GM12878 (cell line): ENCODE measurements around the gene NCAM1. TPM values are rescaled to one million over a fixed set of nuclear protein-coding genes. Genes with fewer than 3 reads are reported as not detected.

Experiments
- ATAC-seq: fragments of 200-7000 bp; cut with Tn5 transposase; 3 replicates; pipeline ENCODE4 v1.9.1; 2020; ENCODE audit warnings: mild to moderate bottlenecking, moderate library complexity
- BruUV-seq: library from RNA; stranded (reverse); fragments of 400-500 nt; replicated peaks from 2 replicates; lab custom pipeline; 2021; lab: Mats Ljungman, UMichigan
- CTCF ChIA-PET: fragments of 300-600 bp; sonication (Branson Sonifier 250); formaldehyde crosslinking; extraction: SDS; loops from one replicate; lab custom pipeline; 2021; ENCODE audit warnings: inconsistent platforms; lab: Yijun Ruan, JAX
- POLR2A ChIA-PET: fragments of 350-600 bp; formaldehyde crosslinking; extraction: SDS; loops from one replicate; lab custom pipeline; 2021; ENCODE audit warnings: inconsistent platforms; lab: Charles Lee
- RAD21 ChIA-PET: fragments of 300-600 bp; sonication (Branson Sonifier 250); formaldehyde crosslinking; loops from one replicate; lab custom pipeline; 2023; ENCODE audit warnings: antibody characterized with exemption; ENCODE audit not compliant: unreplicated experiment; lab: Charles Lee
- SMC1A ChIA-PET: fragments of 300-600 bp; sonication (Branson Sonifier 250); formaldehyde crosslinking; loops from one replicate; lab custom pipeline; 2023; ENCODE audit not compliant: unreplicated experiment, uncharacterized antibody; lab: Charles Lee
- DNase-seq: peaks from one replicate; pipeline ENCODE4 v3.0.0-alpha.2; 2011; ENCODE audit warnings: low read depth, low spot score
- FAIRE-seq: peaks from 3 replicates; lab custom pipeline; 2011; peaks lifted over from hg19 to GRCh38; lab: Jason Lieb, UNC
- H2AFZ ChIP-seq: 2 replicates; pipeline ENCODE4 v1.6.0; 2011; ENCODE audit warnings: low read depth, low read length, control low read depth; ENCODE audit not compliant: control insufficient read depth
- H3K27ac ChIP-seq: 2 replicates; pipeline ENCODE4 v1.5.1; 2011; ENCODE audit warnings: control low read depth; ENCODE audit not compliant: control insufficient read depth, insufficient read depth
- H3K27me3 ChIP-seq, 2 experiments: replicated peaks in 1 of 2; 2 replicates each; pipeline versions ENCODE4 v1.6.0 to v1.6.1; 2011; ENCODE audit warnings: low read length in 1 of 2; ENCODE audit not compliant: control insufficient read depth in 2 of 2, insufficient read depth in 2 of 2
- H3K36me3 ChIP-seq, 2 experiments: 2 replicates each; pipeline ENCODE4 v1.5.1; 2011; ENCODE audit warnings: low read length in 1 of 2; ENCODE audit not compliant: control insufficient read depth in 2 of 2, insufficient read depth in 2 of 2
- H3K4me1 ChIP-seq: 2 replicates; pipeline ENCODE4 v1.6.1; 2011; ENCODE audit warnings: mild to moderate bottlenecking, low read length, moderate library complexity, mixed read lengths; ENCODE audit not compliant: control insufficient read depth, insufficient read depth
- H3K4me2 ChIP-seq: 2 replicates; pipeline ENCODE4 v1.6.0; 2011; ENCODE audit warnings: control low read depth; ENCODE audit not compliant: control insufficient read depth, insufficient read depth
- H3K4me3 ChIP-seq: fragments of 200-600 bp; sonication (generic); 2 replicates; pipeline ENCODE4 v1.5.1; 2016
- H3K79me2 ChIP-seq: 2 replicates; pipeline ENCODE4 v1.6.0; 2011; ENCODE audit warnings: low read length; ENCODE audit not compliant: control insufficient read depth, insufficient read depth
- H3K9ac ChIP-seq: 2 replicates; pipeline ENCODE4 v1.8.0; 2011; ENCODE audit warnings: low read length, control low read depth, mixed read lengths; ENCODE audit not compliant: control insufficient read depth, insufficient read depth
- H3K9me3 ChIP-seq: replicated peaks from 3 replicates; pipeline ENCODE4 v1.5.1; 2011; ENCODE audit warnings: mild to moderate bottlenecking, low read length; ENCODE audit not compliant: control insufficient read depth, insufficient read depth
- H4K20me1 ChIP-seq: 2 replicates; pipeline ENCODE4 v1.6.0; 2011; ENCODE audit not compliant: control insufficient read depth, insufficient read depth
- BCL3 ChIP-seq: IDR thresholded peaks from 2 replicates; pipeline ENCODE4 v1.6.1; 2011; ENCODE audit warnings: borderline replicate concordance, low read depth, mild to moderate bottlenecking, moderate library complexity, low read length; ENCODE audit not compliant: insufficient read depth, poor library complexity, severe bottlenecking
- CBFB ChIP-seq: IDR thresholded peaks from 2 replicates; pipeline ENCODE4 v1.6.1; 2016; ENCODE audit warnings: antibody characterized with exemption, low read depth
- CEBPZ ChIP-seq: fragments of 150-350 bp; IDR thresholded peaks from 2 replicates; pipeline ENCODE4 v1.6.1; 2016; ENCODE audit warnings: low read depth, low read length
- E2F8 ChIP-seq: fragments of 450-650 bp; IDR thresholded peaks from 2 replicates; pipeline ENCODE4 v1.6.1; 2018; ENCODE audit warnings: mild to moderate bottlenecking, low read depth, moderate library complexity; ENCODE audit not compliant: partially characterized antibody
- EP300 ChIP-seq, 2 experiments: fragments of 150-350 bp in 1 of 2; IDR thresholded peaks; 2 replicates each; pipeline ENCODE4 v1.6.1; 2011 to 2012; ENCODE audit warnings: low read depth in 2 of 2, low read length in 2 of 2, borderline replicate concordance in 1 of 2, improper control_type of control experiment in 1 of 2, inconsistent platforms in 1 of 2; ENCODE audit not compliant: control insufficient read depth in 1 of 2
- JUNB ChIP-seq: IDR thresholded peaks from 2 replicates; pipeline ENCODE4 v1.6.1; 2016; ENCODE audit warnings: antibody characterized with exemption, mild to moderate bottlenecking
- POLR2A ChIP-seq: IDR thresholded peaks from 2 replicates; pipeline ENCODE4 v1.6.1; 2011; ENCODE audit warnings: low read depth, mild to moderate bottlenecking, low read length
- RB1 ChIP-seq: fragments of 450-650 bp; formaldehyde crosslinking; IDR thresholded peaks from 2 replicates; pipeline ENCODE4 v1.6.1; 2017; ENCODE audit warnings: mild to moderate bottlenecking, borderline replicate concordance
- RFX5 ChIP-seq: IDR thresholded peaks from 2 replicates; pipeline ENCODE4 v1.6.1; 2011; ENCODE audit warnings: low read depth, low read length, improper control_type of control experiment
- TAF1 ChIP-seq: IDR thresholded peaks from 2 replicates; pipeline ENCODE4 v1.6.1; 2011; ENCODE audit warnings: mild to moderate bottlenecking, low read depth, low read length, borderline replicate concordance
- ZNF687 ChIP-seq: fragments of 450-650 bp; IDR thresholded peaks from 2 replicates; pipeline ENCODE4 v1.6.1; 2017; ENCODE audit warnings: mild to moderate bottlenecking, moderate library complexity
- WGBS: methylation state at CpG from one replicate; pipeline ENCODE4 v1.1.6; 2016; ENCODE audit warnings: low lambda C conversion rate; ENCODE audit not compliant: insufficient replicate concordance, insufficient coverage; ENCODE audit errors: missing lambda C conversion rate; 5-methylcytosine and 5-hydroxymethylcytosine counted together
- in situ Hi-C: fragments of 300-500 bp; cut with MboI; formaldehyde crosslinking; loops from 9 replicates; pipeline ENCODE4 v1.14.3; 2018; ENCODE audit warnings: mixed read lengths
- intact Hi-C: fragments of 100-400 bp; cut with micrococcal nuclease; formaldehyde crosslinking; loops from one replicate; pipeline ENCODE4 v1.14.2; 2022; ENCODE audit not compliant: unreplicated experiment
- polyA plus RNA-seq, 11 experiments: library from polyadenylated mRNA; depleted of rRNA in 4 of 11; unstranded in 6 of 11; stranded (reverse) in 5 of 11; fragments of >200 nt; fragmentation: Nextera tagmentation in 4 of 11; fragmentation: Illumina TruSeq in 1 of 11; extraction: Ambion mirVana in 4 of 11; extraction: Trizol in 1 of 11; gene quantifications; 1 replicate in 1 of 11; 2 replicates in 10 of 11; pipeline versions ENCODE4 v1.2.1 to v1.2.3, GENCODE V29; 2011 to 2016; ENCODE audit warnings: inconsistent platforms in 2 of 11, missing spikeins in 2 of 11, low read depth in 1 of 11
- total RNA-seq, 4 experiments: library from RNA; depleted of rRNA in 3 of 4; stranded (reverse); fragments of >200 nt in 3 of 4; fragmentation: Illumina TruSeq in 1 of 4; extraction: Trizol in 1 of 4; gene quantifications; 2 replicates each; pipeline versions ENCODE4 v1.2.1 to v1.2.3, GENCODE V29; 2013 to 2021

NCAM1 gene
- total and polyA plus RNA-seq, 10 of the 15 experiments (the other 5 are each of a cell fraction or from before 2014, with no cell fraction given): 0.10 to 0.23 (median 0.11) TPM; not detected in 7

- H3K27ac ChIP-seq: no peak overlapping the region
- WGBS: 56% methylated on average over 10 of the region's 10 CpGs
- no peaks in the 10 kb centered on the region for H3K79me2 ChIP-seq
- ChIA-PET RAD21 (no interaction called here), CTCF (no interaction called here), SMC1A (no interaction called here), POLR2A (no interaction called here)
- in situ Hi-C loops (no loop called here), intact Hi-C loops (no loop called here)
- FAIRE-seq (no peak), ATAC-seq (no peak), DNase-seq (no peak)
- peaks cover 0 to 2% of the 10 kb centered on the region in 2 experiments; a peak in 2 of 4 replicates for H3K27me3 ChIP-seq
- no peak overlapping the region for H3K4me3 ChIP-seq
- no peak overlapping the region for H3K9ac ChIP-seq
- H3K9me3 ChIP-seq: no peaks in the 10 kb centered on the region
- no peak overlapping the region for H3K4me2 ChIP-seq
- no TSS peak for BruUV-seq
- no peak overlapping the region for H2AFZ ChIP-seq
- no peaks in the 10 kb centered on the region for H3K36me3 ChIP-seq
- H3K4me1 ChIP-seq: no peaks in the 10 kb centered on the region
- no peaks in the 10 kb centered on the region for H4K20me1 ChIP-seq
- no peak for TF ChIP-seq BCL3
- no peak for TF ChIP-seq ZNF687
- no peak for TF ChIP-seq TAF1
- no peak for TF ChIP-seq EP300 (IDR thresholded peaks at IDR 0.05; ENCODE audit: borderline replicate concordance in 1 of 2, control insufficient read depth in 1 of 2, low read depth in 2 of 2, low read length in 2 of 2)
- TF ChIP-seq RFX5: no peak
- TF ChIP-seq CBFB: no peak
- TF ChIP-seq POLR2A: no peak
- TF ChIP-seq CEBPZ: no peak
- no peak for TF ChIP-seq RB1
- TF ChIP-seq E2F8: no peak
- no peak for TF ChIP-seq JUNB
Observed at GRCh38 chr11:113162592-113162962, 201.4 kb downstream of the NCAM1 start.
